Nephron (organoid): ENCODE results near the gene ZFYVE21.
A peak's percentile ranks its signal among the peaks of the same experiment; 100 is the strongest.

ENCODE experiments used
- H3K27ac Mint-ChIP-seq, 3 experiments: 2 replicates each; pipeline ENCODE4 v1.8.0; 2020; ENCODE audit warnings: mixed read lengths in 3 of 3, mild to moderate bottlenecking in 2 of 3, moderate library complexity in 1 of 3
- H3K27me3 Mint-ChIP-seq: 2 replicates; pipeline ENCODE4 v1.8.0; 2021; ENCODE audit warnings: low read depth, mild to moderate bottlenecking, moderate library complexity, mixed read lengths
- H3K36me3 Mint-ChIP-seq: 2 replicates; pipeline ENCODE4 v1.8.0; 2020; ENCODE audit warnings: low read depth, mixed read lengths
- H3K4me1 Mint-ChIP-seq: 2 replicates; pipeline ENCODE4 v1.8.0; 2020; ENCODE audit warnings: mixed read lengths
- H3K4me3 Mint-ChIP-seq, 3 experiments: 2 replicates each; pipeline ENCODE4 v1.8.0; 2020; ENCODE audit warnings: mild to moderate bottlenecking in 3 of 3, mixed read lengths in 3 of 3, moderate library complexity in 2 of 3
- H3K9me3 Mint-ChIP-seq: 2 replicates; pipeline ENCODE4 v1.8.0; 2020; ENCODE audit warnings: mixed read lengths
- CTCF ChIP-seq, 3 experiments: fragments of 200-600 bp; sonication (generic); IDR thresholded peaks; one replicate each; pipeline ENCODE4 v1.5.0; 2021; ENCODE audit warnings: antibody characterized with exemption in 3 of 3; ENCODE audit not compliant: unreplicated experiment in 3 of 3

ZFYVE21 gene

GRCh38 chr14:103709814-103710213, 5.8 kb upstream of the ZFYVE21 start:
- no peaks in the 10 kb centered on the region for H3K9me3 Mint-ChIP-seq
- no peaks in the 10 kb centered on the region for H3K27me3 Mint-ChIP-seq
- no peak for TF ChIP-seq CTCF (IDR thresholded peaks at IDR 0.05; ENCODE audit: unreplicated experiment in 3 of 3)
- H3K4me3 Mint-ChIP-seq: no peak overlapping the region
- H3K27ac Mint-ChIP-seq: no peak overlapping the region
- peaks cover 6% of the 10 kb centered on the region for H3K4me1 Mint-ChIP-seq
- H3K36me3 Mint-ChIP-seq: no peaks in the 10 kb centered on the region

GRCh38 chr14:103710771-103711377, 4.7 kb upstream of the ZFYVE21 start:
- peaks cover 11% of the 10 kb centered on the region for H3K4me1 Mint-ChIP-seq
- no peaks in the 10 kb centered on the region for H3K36me3 Mint-ChIP-seq
- peak overlapping the region in 1 of 3 experiments; percentile 6 for H3K4me3 Mint-ChIP-seq
- H3K27me3 Mint-ChIP-seq: no peaks in the 10 kb centered on the region
- TF ChIP-seq CTCF (IDR thresholded peaks at IDR 0.05; ENCODE audit: unreplicated experiment in 3 of 3): no peak
- H3K9me3 Mint-ChIP-seq: no peaks in the 10 kb centered on the region
- H3K27ac Mint-ChIP-seq: peak overlapping the region in 1 of 3 experiments; percentile 26

GRCh38 chr14:103711516-103712431, 3.8 kb upstream of the ZFYVE21 start:
- TF ChIP-seq CTCF (IDR thresholded peaks at IDR 0.05; ENCODE audit: unreplicated experiment in 3 of 3): no peak
- Mint-ChIP-seq H3K4me1 (peaks cover 15% of the 10 kb centered on the region), H3K27me3 (no peaks in the 10 kb centered on the region), H3K27ac (peak overlapping the region in 1 of 3 experiments; percentile 26), H3K36me3 (no peaks in the 10 kb centered on the region), H3K4me3 (peak overlapping the region in 2 of 3 experiments; percentile 44 to 60), H3K9me3 (no peaks in the 10 kb centered on the region)

- Mint-ChIP-seq H3K27ac (no peak overlapping the region), H3K4me3 (peak overlapping the region in 2 of 3 experiments; percentile 44 to 60), H3K9me3 (no peaks in the 10 kb centered on the region), H3K4me1 (peaks cover 24% of the 10 kb centered on the region), H3K36me3 (peaks cover 5% of the 10 kb centered on the region), H3K27me3 (no peaks in the 10 kb centered on the region)
- TF ChIP-seq CTCF (IDR thresholded peaks at IDR 0.05; ENCODE audit: unreplicated experiment in 3 of 3): no peak
Measured at GRCh38 chr14:103712633-103713247, 2.9 kb upstream of the ZFYVE21 start.

GRCh38 chr14:103713304-103714062, 2.1 kb upstream of the ZFYVE21 start:
- peaks cover 7% of the 10 kb centered on the region for H3K36me3 Mint-ChIP-seq
- H3K27ac Mint-ChIP-seq: no peak overlapping the region
- no peaks in the 10 kb centered on the region for H3K9me3 Mint-ChIP-seq
- no peaks in the 10 kb centered on the region for H3K27me3 Mint-ChIP-seq
- peak overlapping the region; percentile 76 to 90 (median 87) for H3K4me3 Mint-ChIP-seq
- TF ChIP-seq CTCF (IDR thresholded peaks at IDR 0.05; ENCODE audit: unreplicated experiment in 3 of 3): no peak
- peaks cover 32% of the 10 kb centered on the region for H3K4me1 Mint-ChIP-seq
